OCI-LY1 (cell line): Measurements from ENCODE around the gene RNASEH2C.

Experiments used
- EZH2 ChIP-seq: fragments of 200-600 bp; sonication (generic), shearing (Covaris generic); IDR thresholded peaks from 2 replicates; pipeline ENCODE4 v1.8.0; 2017; ENCODE audit warnings: borderline replicate concordance, mixed run types, mild to moderate bottlenecking, antibody characterized with exemption, low read length, moderate library complexity, mixed read lengths
- TF ChIP-seq, protein P1 (sequence below): fragments of 200-600 bp; sonication (generic), shearing (Covaris generic); IDR thresholded peaks from 2 replicates; pipeline ENCODE4 v1.5.1; 2017; ENCODE audit warnings: mild to moderate bottlenecking, antibody characterized with exemption, low read length, moderate library complexity, mixed read lengths

GRCh38 chr11:65712633-65713076, 7.9 kb downstream of the RNASEH2C start:
- TF ChIP-seq, protein P1, sequence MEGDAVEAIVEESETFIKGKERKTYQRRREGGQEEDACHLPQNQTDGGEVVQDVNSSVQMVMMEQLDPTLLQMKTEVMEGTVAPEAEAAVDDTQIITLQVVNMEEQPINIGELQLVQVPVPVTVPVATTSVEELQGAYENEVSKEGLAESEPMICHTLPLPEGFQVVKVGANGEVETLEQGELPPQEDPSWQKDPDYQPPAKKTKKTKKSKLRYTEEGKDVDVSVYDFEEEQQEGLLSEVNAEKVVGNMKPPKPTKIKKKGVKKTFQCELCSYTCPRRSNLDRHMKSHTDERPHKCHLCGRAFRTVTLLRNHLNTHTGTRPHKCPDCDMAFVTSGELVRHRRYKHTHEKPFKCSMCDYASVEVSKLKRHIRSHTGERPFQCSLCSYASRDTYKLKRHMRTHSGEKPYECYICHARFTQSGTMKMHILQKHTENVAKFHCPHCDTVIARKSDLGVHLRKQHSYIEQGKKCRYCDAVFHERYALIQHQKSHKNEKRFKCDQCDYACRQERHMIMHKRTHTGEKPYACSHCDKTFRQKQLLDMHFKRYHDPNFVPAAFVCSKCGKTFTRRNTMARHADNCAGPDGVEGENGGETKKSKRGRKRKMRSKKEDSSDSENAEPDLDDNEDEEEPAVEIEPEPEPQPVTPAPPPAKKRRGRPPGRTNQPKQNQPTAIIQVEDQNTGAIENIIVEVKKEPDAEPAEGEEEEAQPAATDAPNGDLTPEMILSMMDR: no peak
- no peak for TF ChIP-seq EZH2
